ENCODE measurements around the gene MCU. TPM values are rescaled to one million over a fixed set of nuclear protein-coding genes. Genes with fewer than 3 reads are reported as not detected.
"Not testable (repeated sequence)": the region's sequence is repeated elsewhere in the genome, so short reads cannot be mapped to it uniquely, and the experiment has no call there.

MCU gene
- total RNA-seq, 4 donors from 2014 or later = 30.0 to 42.8 (median 34.1) TPM

DNA sequence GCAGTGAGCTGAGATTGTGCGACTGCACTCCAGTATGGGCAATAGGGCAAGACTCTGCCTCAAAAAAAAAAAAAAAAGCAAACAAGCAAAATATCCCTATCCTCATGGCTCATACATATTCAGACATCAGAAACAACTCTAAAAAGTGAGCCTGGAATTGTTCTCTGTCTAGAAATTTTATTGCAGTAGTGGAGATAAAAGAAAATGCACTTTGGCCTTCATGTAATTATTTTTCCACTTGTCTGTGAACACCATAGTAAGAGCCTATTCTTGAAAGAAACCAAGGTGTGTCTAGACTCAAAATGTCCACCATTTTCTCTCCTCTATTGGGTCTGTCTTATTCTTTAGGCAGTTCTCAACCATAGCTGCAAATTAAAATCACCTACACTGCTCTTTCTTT is 30.5 kb upstream of the MCU start:
- no peak for DNase-seq (ENCODE audit: low spot score in 2 of 2)
- H3K4me3 ChIP-seq (ENCODE audit: low read depth, poor library complexity, severe bottlenecking) = no peak overlapping the region
- WGBS, 2 donors = 85 to 100% methylated on average over 1 of the region's 1 CpG
- TF ChIP-seq, protein P1, sequence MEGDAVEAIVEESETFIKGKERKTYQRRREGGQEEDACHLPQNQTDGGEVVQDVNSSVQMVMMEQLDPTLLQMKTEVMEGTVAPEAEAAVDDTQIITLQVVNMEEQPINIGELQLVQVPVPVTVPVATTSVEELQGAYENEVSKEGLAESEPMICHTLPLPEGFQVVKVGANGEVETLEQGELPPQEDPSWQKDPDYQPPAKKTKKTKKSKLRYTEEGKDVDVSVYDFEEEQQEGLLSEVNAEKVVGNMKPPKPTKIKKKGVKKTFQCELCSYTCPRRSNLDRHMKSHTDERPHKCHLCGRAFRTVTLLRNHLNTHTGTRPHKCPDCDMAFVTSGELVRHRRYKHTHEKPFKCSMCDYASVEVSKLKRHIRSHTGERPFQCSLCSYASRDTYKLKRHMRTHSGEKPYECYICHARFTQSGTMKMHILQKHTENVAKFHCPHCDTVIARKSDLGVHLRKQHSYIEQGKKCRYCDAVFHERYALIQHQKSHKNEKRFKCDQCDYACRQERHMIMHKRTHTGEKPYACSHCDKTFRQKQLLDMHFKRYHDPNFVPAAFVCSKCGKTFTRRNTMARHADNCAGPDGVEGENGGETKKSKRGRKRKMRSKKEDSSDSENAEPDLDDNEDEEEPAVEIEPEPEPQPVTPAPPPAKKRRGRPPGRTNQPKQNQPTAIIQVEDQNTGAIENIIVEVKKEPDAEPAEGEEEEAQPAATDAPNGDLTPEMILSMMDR (IDR thresholded peaks at IDR 0.05) = no peak
- no peak for TF ChIP-seq POLR2A (IDR thresholded peaks at IDR 0.05)
- intact Hi-C loops (cut with DNase I; ENCODE audit: low total_unique reads) = no loop called here

GRCh38 chr10:72663971-72664370 is 28.0 kb upstream of the MCU start:
- no peak overlapping the region for H3K4me3 ChIP-seq (ENCODE audit: low read depth, poor library complexity, severe bottlenecking)
- no peak for DNase-seq (ENCODE audit: low spot score in 2 of 2)
- TF ChIP-seq, protein P1 (IDR thresholded peaks at IDR 0.05) = no peak
- no peak for TF ChIP-seq POLR2A (IDR thresholded peaks at IDR 0.05)
- intact Hi-C loops (cut with DNase I; ENCODE audit: low total_unique reads) = no loop called here

DNA sequence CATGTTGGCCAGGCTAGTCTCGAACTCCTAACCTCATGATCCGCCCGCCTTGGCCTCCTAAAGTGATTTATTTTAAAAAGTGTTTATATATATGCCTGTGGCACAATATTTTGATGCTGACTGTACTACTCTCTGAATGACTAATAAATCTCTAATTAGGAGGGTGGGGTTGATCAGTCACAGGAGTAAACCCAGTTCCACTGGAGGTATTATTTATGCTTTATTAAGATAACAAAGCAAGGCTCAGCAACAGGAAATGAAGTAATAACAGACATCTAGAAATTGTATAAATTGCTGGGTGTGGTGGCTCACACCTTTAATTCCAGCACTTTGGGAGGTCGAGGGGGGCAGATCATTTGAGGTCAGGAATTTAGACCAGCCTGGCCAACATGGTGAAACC is 26.0 kb upstream of the MCU start:
- no peak for TF ChIP-seq POLR2A (IDR thresholded peaks at IDR 0.05)
- H3K4me3 ChIP-seq (ENCODE audit: low read depth, poor library complexity, severe bottlenecking) = no peak overlapping the region
- no peak for DNase-seq (ENCODE audit: low spot score in 2 of 2)
- 51 to 64% methylated on average over 4 of the region's 4 CpGs for WGBS, 2 donors
- intact Hi-C loops (cut with DNase I; ENCODE audit: low total_unique reads) = no loop called here

- intact Hi-C loops (cut with DNase I; ENCODE audit: low total_unique reads) = no loop called here
- H3K4me3 ChIP-seq (ENCODE audit: low read depth, poor library complexity, severe bottlenecking) = no peak overlapping the region
- no peak for DNase-seq (ENCODE audit: low spot score in 2 of 2)
- TF ChIP-seq, protein P1 (IDR thresholded peaks at IDR 0.05) = no peak
- no peak for TF ChIP-seq POLR2A (IDR thresholded peaks at IDR 0.05)
- 68 to 74% methylated on average over 3 of the region's 3 CpGs for WGBS, 2 donors
Observed at GRCh38 chr10:72667207-72667864, 24.6 kb upstream of the MCU start.

GRCh38 chr10:72673280-72673679 is 18.7 kb upstream of the MCU start:
- DNase-seq (ENCODE audit: low spot score in 2 of 2) = no peak
- no peak overlapping the region for H3K4me3 ChIP-seq (ENCODE audit: low read depth, poor library complexity, severe bottlenecking)
- WGBS, 2 donors = 85 to 95% methylated on average over 1 of the region's 1 CpG
- intact Hi-C loops (cut with DNase I; ENCODE audit: low total_unique reads) = no loop called here
- no peak for TF ChIP-seq POLR2A (IDR thresholded peaks at IDR 0.05)

- WGBS, 2 donors = 92 to 98% methylated on average over 5 of the region's 5 CpGs
- intact Hi-C loops (cut with DNase I; ENCODE audit: low total_unique reads); H3K4me3 ChIP-seq (ENCODE audit: low read depth, poor library complexity, severe bottlenecking); DNase-seq (ENCODE audit: low spot score in 2 of 2): not testable (repeated sequence)
Observed at GRCh38 chr10:72674174-72674573, 17.8 kb upstream of the MCU start.

DNA sequence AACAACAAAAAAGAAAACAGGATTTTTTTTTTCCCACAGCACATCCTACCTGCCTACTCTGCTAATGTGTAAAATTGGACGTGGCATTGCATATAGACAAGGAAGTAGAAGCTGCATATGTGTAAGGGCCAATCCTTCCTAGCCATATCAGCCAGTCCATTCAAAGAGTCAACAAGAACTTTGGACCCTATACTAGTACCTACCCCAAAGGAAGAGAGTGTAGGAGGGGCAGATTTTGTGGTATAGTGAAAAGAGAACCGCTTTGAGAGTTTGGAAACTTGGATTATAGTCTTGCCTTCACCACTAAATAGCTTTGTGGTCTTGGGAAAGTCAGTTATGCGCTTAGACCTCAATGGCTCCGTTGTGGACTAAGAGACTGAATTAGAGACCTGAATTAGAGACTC is 12.1 kb upstream of the MCU start:
- 85 to 89% methylated on average over 4 of the region's 4 CpGs for WGBS, 2 donors
- no peak for DNase-seq (ENCODE audit: low spot score in 2 of 2)
- TF ChIP-seq, protein P1 (IDR thresholded peaks at IDR 0.05) = no peak
- TF ChIP-seq POLR2A (IDR thresholded peaks at IDR 0.05) = no peak
- no peak overlapping the region for H3K4me3 ChIP-seq (ENCODE audit: low read depth, poor library complexity, severe bottlenecking)
- intact Hi-C loops (cut with DNase I; ENCODE audit: low total_unique reads) = no loop called here
